LHCN-M2 (cell line): ENCODE data around the gene MAGI3. TPM values are rescaled to one million over a fixed set of nuclear protein-coding genes. Genes with fewer than 3 reads are reported as not detected.

ENCODE experiments used
- DNase-seq: peaks from one replicate; pipeline ENCODE4 v3.0.0-alpha.2; 2012; ENCODE audit warnings: low read depth
- total RNA-seq: library from RNA; depleted of rRNA; stranded (reverse); fragments of >200 nt; gene quantifications from 2 replicates; pipeline ENCODE4 v1.2.3, GENCODE V29; 2014

Gene MAGI3
- total RNA-seq, 1 experiment from 2014 or later: 8.8 TPM

- DNase-seq: no peak
Observed at GRCh38 chr1:113653741-113654140, 263.4 kb downstream of the MAGI3 start.

- DNase-seq: no peak
Observed at GRCh38 chr1:113654883-113655282, 264.6 kb downstream of the MAGI3 start.

GRCh38 chr1:113657126-113657525, 266.8 kb downstream of the MAGI3 start:
- no peak for DNase-seq

GRCh38 chr1:113657556-113658063, 267.3 kb downstream of the MAGI3 start:
- DNase-seq: no peak

- DNase-seq: no peak
Observed at GRCh38 chr1:113659035-113659434, 268.7 kb downstream of the MAGI3 start.

- DNase-seq: no peak
Observed at GRCh38 chr1:113659556-113659955, 269.2 kb downstream of the MAGI3 start.

GRCh38 chr1:113660088-113660487, 269.8 kb downstream of the MAGI3 start:
- DNase-seq: no peak

- DNase-seq: no peak
Observed at GRCh38 chr1:113662101-113662500, 271.8 kb downstream of the MAGI3 start.

- peak; percentile 62 for DNase-seq
Observed at GRCh38 chr1:113663165-113663951, 273.0 kb downstream of the MAGI3 start.

- no peak for DNase-seq
Observed at GRCh38 chr1:113665071-113665470, 274.8 kb downstream of the MAGI3 start.

- DNase-seq: no peak
Observed at GRCh38 chr1:113666126-113666525, 275.8 kb downstream of the MAGI3 start.

- DNase-seq: no peak
Observed at GRCh38 chr1:113669988-113670387, 279.7 kb downstream of the MAGI3 start.

- DNase-seq: no peak
Observed at GRCh38 chr1:113670650-113671049, 280.3 kb downstream of the MAGI3 start.

- no peak for DNase-seq
Observed at GRCh38 chr1:113672491-113672890, 282.2 kb downstream of the MAGI3 start.

- DNase-seq: no peak
Observed at GRCh38 chr1:113674591-113674990, 284.3 kb downstream of the MAGI3 start.

- no peak for DNase-seq
Observed at GRCh38 chr1:113675302-113675701, 285.0 kb downstream of the MAGI3 start.

- DNase-seq: no peak
Observed at GRCh38 chr1:113676524-113676923, 286.2 kb downstream of the MAGI3 start.

GRCh38 chr1:113677250-113678158, 287.2 kb downstream of the MAGI3 start:
- DNase-seq: peak; percentile 47

- DNase-seq: no peak
Observed at GRCh38 chr1:113678159-113678469, 287.8 kb downstream of the MAGI3 start.

- no peak for DNase-seq
Observed at GRCh38 chr1:113681596-113682337, 291.5 kb downstream of the MAGI3 start.

- no peak for DNase-seq
Observed at GRCh38 chr1:113683384-113684152, 293.3 kb downstream of the MAGI3 start.
